Measurements from ENCODE around the gene C19orf38.

C19orf38 gene

DNA sequence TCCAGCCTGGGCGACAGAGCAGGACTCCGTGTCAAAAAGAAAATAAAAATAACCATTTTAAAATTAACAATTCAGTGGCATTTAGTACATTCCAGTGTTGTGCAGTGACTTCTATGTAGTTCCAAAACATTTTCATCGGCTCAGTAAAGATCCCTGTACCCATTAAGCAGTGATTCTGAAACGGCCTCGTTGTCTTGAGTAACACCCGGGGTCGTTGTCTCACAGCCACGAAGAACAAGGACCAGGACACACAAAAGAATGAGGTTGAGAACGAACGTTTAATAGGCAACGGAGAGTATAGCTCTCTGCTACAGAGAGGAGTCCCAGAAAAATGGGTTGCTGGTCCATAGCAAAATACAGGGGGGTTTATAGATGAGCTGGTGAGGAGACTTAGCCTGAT, 9.8 kb upstream of the C19orf38 start (continued):
- TF ChIP-seq, protein P1, sequence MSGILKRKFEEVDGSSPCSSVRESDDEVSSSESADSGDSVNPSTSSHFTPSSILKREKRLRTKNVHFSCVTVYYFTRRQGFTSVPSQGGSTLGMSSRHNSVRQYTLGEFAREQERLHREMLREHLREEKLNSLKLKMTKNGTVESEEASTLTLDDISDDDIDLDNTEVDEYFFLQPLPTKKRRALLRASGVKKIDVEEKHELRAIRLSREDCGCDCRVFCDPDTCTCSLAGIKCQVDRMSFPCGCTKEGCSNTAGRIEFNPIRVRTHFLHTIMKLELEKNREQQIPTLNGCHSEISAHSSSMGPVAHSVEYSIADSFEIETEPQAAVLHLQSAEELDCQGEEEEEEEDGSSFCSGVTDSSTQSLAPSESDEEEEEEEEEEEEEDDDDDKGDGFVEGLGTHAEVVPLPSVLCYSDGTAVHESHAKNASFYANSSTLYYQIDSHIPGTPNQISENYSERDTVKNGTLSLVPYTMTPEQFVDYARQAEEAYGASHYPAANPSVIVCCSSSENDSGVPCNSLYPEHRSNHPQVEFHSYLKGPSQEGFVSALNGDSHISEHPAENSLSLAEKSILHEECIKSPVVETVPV (CRISPR knock-in tag; IDR thresholded peaks at IDR 0.05) = no peak
- no peak for TF ChIP-seq OSR1 (CRISPR knock-in tag; IDR thresholded peaks at IDR 0.05)
- TF ChIP-seq, protein P2, sequence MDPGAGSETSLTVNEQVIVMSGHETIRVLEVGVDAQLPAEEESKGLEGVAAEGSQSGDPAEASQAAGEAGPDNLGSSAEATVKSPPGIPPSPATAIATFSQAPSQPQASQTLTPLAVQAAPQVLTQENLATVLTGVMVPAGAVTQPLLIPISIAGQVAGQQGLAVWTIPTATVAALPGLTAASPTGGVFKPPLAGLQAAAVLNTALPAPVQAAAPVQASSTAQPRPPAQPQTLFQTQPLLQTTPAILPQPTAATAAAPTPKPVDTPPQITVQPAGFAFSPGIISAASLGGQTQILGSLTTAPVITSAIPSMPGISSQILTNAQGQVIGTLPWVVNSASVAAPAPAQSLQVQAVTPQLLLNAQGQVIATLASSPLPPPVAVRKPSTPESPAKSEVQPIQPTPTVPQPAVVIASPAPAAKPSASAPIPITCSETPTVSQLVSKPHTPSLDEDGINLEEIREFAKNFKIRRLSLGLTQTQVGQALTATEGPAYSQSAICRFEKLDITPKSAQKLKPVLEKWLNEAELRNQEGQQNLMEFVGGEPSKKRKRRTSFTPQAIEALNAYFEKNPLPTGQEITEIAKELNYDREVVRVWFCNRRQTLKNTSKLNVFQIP (CRISPR knock-in tag; IDR thresholded peaks at IDR 0.05; ENCODE audit: borderline replicate concordance, low read depth) = no peak
- no peak for TF ChIP-seq RARB (CRISPR knock-in tag; IDR thresholded peaks at IDR 0.05)
- no peak for TF ChIP-seq TOX (CRISPR knock-in tag; IDR thresholded peaks at IDR 0.05; ENCODE audit: borderline replicate concordance)
- TF ChIP-seq BACH2 (CRISPR knock-in tag; IDR thresholded peaks at IDR 0.05; ENCODE audit: borderline replicate concordance) = no peak
- no peak for TF ChIP-seq ARNTL (CRISPR knock-in tag; IDR thresholded peaks at IDR 0.05; ENCODE audit: borderline replicate concordance, low read depth)

DNA sequence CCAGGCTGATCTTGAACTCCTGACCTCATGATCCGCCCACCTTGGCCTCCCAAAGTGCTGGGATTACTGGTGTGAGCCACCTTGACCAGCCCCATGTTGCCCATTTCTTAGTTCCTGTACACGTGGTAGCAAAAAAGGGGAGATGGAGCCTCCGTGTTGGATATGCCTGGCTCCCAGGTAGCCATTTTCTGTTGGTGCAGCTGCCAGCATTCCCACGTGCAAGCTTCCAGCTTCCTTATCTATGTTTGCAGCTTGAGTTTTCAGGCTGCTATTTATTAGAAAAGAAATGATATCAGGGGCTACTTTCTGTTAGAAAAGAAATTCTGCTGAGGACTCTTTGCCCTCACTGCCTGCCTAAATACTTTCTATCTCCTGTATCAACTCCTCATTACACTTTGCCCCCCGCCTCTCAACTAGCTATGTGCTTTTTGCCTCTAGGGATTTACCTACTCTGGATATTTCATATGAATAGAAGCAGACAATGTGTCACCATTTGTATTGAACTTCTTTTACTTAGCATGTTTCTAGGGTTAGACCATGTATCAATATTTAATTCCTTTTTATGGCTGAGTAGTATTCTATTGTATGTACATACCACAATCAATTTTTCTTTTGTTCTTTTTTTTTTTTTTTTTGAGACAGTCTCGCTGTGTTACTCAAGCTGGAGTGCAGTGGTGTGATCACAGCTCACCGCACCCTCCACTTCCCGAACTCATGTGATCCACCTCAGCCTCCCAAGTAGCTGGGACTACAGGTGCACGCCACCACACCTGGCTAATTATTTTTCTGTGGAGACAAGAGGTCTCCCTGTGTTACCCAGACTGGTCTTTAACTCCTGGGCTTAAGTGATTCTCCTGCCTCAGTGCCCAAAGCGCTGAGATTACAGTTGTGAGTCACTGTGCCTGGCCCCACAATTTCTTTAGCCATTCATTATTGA, 8.8 kb upstream of the C19orf38 start:
- no peak for ATAC-seq
- TF ChIP-seq ZNF8 (CRISPR knock-in tag; IDR thresholded peaks at IDR 0.05) = peak; percentile 83
- no peak for TF ChIP-seq OSR1 (CRISPR knock-in tag; IDR thresholded peaks at IDR 0.05)

DNA sequence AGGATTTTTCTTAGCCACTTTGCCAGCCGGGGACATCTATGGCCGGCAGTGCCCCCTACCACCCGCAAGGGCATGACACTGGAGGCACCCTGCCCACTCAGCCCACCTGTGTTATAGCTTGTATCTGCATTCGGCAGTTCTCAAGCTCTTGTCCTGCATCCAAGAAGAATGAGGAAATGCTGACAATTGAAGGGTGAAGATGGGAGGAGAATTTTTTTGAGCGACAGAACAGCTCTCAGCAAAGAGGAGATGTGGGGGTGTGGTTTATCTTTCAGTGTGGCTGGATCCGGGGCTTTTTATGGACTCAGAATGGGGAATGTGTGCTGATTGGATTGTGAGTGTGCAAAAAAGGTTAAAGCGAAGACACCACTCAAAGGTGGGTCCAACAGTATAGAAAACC, 5.4 kb upstream of the C19orf38 start:
- no peak for TF ChIP-seq ZNF565 (CRISPR knock-in tag; conservative IDR thresholded peaks at IDR 0.05; ENCODE audit: low read depth)
- no peak for TF ChIP-seq ZC3H10 (CRISPR knock-in tag; IDR thresholded peaks at IDR 0.05)
- TF ChIP-seq ESRRG (CRISPR knock-in tag; IDR thresholded peaks at IDR 0.05) = no peak
- ATAC-seq = no peak

DNA sequence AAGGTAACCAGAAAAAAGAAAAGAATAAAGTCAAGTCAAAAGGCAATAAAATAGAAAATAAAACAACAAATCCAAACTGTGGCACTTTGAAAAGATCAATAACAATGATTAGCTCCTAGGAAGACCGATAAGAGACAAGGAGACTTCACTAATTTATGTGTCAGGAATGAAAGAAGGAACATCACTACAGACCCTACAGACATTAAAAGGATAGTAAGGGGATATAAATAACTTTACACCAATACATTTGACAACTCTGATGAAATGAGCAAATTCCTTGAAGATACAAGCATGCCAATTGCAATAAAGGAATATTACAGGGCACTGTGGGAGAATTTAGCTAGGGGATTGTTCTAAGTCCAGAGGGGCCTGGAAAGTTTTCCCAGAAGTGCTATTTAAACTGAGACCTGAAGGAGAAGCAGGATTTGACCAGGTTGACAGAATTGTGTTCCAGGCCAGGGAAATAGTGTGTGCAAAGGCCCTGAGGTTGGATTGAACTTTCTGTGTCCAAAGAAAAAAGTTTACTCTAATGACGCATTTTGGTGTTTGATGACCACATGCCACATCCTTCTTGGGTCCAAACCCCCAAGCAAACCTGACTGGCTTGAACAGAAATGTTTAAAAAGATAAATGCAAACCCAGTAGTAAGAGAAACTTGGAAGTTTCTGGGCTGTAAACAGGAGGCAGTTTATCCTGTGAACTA, 1.6 kb upstream of the C19orf38 start:
- ATAC-seq = no peak
- TF ChIP-seq ZFP3 (CRISPR knock-in tag; IDR thresholded peaks at IDR 0.05) (no peak), ZNF565 (CRISPR knock-in tag; conservative IDR thresholded peaks at IDR 0.05; ENCODE audit: low read depth) (no peak), SNAI2 (CRISPR knock-in tag; IDR thresholded peaks at IDR 0.05) (no peak), TOX (CRISPR knock-in tag; IDR thresholded peaks at IDR 0.05; ENCODE audit: borderline replicate concordance) (no peak), CSDC2 (CRISPR knock-in tag; IDR thresholded peaks at IDR 0.05) (no peak), OSR1 (CRISPR knock-in tag; IDR thresholded peaks at IDR 0.05) (no peak), BACH2 (CRISPR knock-in tag; IDR thresholded peaks at IDR 0.05; ENCODE audit: borderline replicate concordance) (no peak), ZNF70 (CRISPR knock-in tag; IDR thresholded peaks at IDR 0.05) (no peak), GLIS3 (CRISPR knock-in tag; IDR thresholded peaks at IDR 0.05) (no peak), ZFP30 (CRISPR knock-in tag; IDR thresholded peaks at IDR 0.05) (no peak), TCF4 (CRISPR knock-in tag; IDR thresholded peaks at IDR 0.05; ENCODE audit: borderline replicate concordance) (no peak), ARNTL (CRISPR knock-in tag; IDR thresholded peaks at IDR 0.05; ENCODE audit: borderline replicate concordance, low read depth) (no peak), ZNF8 (CRISPR knock-in tag; IDR thresholded peaks at IDR 0.05) (no peak)
- TF ChIP-seq, protein P3, sequence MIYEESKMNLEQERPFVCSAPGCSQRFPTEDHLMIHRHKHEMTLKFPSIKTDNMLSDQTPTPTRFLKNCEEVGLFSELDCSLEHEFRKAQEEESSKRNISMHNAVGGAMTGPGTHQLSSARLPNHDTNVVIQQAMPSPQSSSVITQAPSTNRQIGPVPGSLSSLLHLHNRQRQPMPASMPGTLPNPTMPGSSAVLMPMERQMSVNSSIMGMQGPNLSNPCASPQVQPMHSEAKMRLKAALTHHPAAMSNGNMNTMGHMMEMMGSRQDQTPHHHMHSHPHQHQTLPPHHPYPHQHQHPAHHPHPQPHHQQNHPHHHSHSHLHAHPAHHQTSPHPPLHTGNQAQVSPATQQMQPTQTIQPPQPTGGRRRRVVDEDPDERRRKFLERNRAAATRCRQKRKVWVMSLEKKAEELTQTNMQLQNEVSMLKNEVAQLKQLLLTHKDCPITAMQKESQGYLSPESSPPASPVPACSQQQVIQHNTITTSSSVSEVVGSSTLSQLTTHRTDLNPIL (CRISPR knock-in tag; IDR thresholded peaks at IDR 0.05; ENCODE audit: low read depth) = no peak
- TF ChIP-seq, protein P2 (CRISPR knock-in tag; IDR thresholded peaks at IDR 0.05; ENCODE audit: borderline replicate concordance, low read depth) = no peak
- TF ChIP-seq, protein P4, sequence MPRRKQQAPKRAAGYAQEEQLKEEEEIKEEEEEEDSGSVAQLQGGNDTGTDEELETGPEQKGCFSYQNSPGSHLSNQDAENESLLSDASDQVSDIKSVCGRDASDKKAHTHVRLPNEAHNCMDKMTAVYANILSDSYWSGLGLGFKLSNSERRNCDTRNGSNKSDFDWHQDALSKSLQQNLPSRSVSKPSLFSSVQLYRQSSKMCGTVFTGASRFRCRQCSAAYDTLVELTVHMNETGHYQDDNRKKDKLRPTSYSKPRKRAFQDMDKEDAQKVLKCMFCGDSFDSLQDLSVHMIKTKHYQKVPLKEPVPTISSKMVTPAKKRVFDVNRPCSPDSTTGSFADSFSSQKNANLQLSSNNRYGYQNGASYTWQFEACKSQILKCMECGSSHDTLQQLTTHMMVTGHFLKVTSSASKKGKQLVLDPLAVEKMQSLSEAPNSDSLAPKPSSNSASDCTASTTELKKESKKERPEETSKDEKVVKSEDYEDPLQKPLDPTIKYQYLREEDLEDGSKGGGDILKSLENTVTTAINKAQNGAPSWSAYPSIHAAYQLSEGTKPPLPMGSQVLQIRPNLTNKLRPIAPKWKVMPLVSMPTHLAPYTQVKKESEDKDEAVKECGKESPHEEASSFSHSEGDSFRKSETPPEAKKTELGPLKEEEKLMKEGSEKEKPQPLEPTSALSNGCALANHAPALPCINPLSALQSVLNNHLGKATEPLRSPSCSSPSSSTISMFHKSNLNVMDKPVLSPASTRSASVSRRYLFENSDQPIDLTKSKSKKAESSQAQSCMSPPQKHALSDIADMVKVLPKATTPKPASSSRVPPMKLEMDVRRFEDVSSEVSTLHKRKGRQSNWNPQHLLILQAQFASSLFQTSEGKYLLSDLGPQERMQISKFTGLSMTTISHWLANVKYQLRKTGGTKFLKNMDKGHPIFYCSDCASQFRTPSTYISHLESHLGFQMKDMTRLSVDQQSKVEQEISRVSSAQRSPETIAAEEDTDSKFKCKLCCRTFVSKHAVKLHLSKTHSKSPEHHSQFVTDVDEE (CRISPR knock-in tag; IDR thresholded peaks at IDR 0.05) = no peak

All from SK-N-SH treated with all-trans-retinoic acid at 6 μM for 48 hours (cell line).